ENCODE measurements around the gene OTULIN. TPM values are rescaled to one million over a fixed set of nuclear protein-coding genes. Genes with fewer than 3 reads are reported as not detected.

OTULIN gene
- total RNA-seq, 1 donor from 2014 or later: 23.1 TPM

DNA sequence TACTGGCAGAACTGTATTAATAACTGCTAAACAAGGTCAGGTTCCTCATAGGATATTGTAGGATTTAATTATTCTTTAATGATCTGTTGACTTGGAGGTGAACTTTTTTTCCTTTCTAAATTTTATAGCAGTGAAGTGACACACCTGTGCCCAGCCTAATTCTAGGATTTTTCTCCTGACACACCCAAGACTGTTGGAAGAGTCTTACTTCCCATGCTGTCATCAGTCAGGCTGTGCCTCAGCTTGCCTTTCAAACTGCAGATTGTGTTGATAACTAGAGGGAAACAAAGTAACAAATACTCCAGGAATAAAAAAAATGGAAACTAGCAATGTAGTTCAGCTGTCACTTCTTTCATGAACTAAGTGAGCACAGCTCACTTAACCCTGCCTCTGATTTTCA lies 22.0 kb downstream of the OTULIN start:
- intact Hi-C loops (cut with DNase I): loop anchor here (5.0 kb wide), 1 partner anchor 326 kb away; no protein-coding TSS in a partner anchor

DNA sequence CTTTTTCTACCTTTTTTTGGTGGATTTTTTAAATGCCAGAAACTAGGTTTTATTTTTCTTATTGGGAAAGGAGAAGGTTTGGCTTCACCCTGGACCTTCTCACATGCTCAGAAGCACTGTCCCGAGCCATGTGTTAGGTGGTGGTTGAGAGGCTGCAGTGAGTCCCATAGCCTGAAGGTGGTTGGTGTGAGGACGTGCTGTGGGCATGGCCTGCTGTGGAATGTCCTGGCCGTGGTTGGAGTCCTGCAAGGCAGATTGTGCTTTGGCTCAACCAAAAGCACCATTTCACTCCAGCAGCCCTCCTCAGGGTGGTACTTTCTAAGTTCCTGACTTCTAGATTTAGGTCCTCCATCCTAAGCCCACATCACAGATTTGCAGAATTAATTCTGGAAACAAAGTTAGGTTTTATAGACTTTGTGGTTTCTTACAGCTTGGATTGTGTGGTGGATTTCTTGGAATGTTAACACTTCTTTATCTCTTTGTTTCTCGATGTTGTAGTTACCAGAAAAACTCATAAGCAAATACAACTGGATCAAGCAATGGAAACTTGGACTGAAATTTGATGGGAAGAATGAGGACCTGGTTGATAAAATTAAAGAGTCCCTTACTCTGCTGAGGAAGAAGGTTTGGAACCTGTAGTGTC lies 22.6 kb downstream of the OTULIN start:
- ATAC-seq (ENCODE audit: poor library complexity) (peak; percentile 61), DNase-seq (no peak)
- intact Hi-C loops (cut with DNase I): loop anchor here (5.0 kb wide), 1 partner anchor 325 kb away; no protein-coding TSS in a partner anchor

More for the DNA sequence above, 22.0 kb downstream of the OTULIN start:
- DNase-seq: no peak
- ATAC-seq (ENCODE audit: poor library complexity): no peak

DNA sequence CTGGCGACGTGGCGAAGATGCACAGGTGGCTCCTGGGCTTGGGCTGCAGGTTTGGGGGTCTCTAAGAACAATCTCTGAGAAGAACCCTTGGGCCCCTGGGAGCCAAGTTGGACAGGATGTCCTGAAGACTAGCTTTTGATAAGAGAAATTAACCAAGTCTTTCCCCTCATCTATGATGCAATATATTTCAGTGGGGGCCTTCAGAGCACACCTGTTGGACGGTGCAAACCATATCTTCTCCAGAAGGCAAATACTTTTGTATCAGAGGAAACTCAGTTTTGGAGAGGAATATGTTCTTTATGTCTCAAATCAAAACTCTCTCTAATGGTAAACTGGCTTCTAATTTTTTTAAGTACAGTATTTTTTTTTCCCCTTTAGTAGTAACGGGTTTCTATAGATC lies 28.6 kb downstream of the OTULIN start:
- intact Hi-C loops (cut with DNase I): no loop called here
- no peak for ATAC-seq (ENCODE audit: poor library complexity)

DNA sequence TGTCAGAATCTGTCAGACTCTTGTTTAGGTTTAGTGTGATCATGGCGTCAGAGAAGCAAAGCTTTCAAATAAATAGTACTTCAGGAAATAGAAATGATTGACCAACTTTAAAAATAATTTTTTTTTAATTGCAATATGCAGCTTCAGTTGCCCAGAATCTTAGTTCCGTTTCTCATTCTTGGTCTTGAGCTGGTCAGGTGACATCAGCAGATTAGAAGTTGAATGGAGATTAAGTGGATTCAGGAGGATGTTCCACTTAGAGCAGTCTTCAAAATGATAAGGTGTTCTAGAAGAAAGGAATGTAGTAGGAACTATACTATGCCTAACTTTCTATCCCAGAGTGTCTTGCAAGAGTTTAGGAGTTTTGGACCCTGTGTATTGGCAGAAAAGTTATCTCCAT lies 30.6 kb downstream of the OTULIN start:
- no peak for ATAC-seq (ENCODE audit: poor library complexity)
- no peak for DNase-seq
- intact Hi-C loops (cut with DNase I): no loop called here

More for the DNA sequence above, 28.6 kb downstream of the OTULIN start:
- DNase-seq: no peak

DNA sequence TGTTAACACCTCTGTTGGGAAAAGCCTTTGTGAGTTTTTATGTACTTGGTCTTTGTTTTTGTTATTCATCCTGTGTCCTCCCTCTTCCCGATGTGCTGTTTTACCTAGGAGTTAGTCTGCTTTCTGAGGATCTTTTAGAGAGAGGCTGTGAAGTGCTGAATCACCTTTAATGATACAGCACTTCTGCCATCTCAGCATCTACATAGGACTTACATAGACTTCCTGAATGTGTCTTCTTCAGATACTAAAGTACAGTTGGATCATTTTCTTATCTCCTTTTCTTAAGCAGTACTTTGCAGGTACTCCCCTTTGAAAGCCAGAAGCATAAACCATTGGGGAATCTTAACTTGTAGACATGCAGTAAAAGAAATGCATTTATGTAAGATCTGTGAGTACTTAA lies 31.5 kb downstream of the OTULIN start:
- ATAC-seq (ENCODE audit: poor library complexity) (no peak), DNase-seq (no peak)
- intact Hi-C loops (cut with DNase I): no loop called here

DNA sequence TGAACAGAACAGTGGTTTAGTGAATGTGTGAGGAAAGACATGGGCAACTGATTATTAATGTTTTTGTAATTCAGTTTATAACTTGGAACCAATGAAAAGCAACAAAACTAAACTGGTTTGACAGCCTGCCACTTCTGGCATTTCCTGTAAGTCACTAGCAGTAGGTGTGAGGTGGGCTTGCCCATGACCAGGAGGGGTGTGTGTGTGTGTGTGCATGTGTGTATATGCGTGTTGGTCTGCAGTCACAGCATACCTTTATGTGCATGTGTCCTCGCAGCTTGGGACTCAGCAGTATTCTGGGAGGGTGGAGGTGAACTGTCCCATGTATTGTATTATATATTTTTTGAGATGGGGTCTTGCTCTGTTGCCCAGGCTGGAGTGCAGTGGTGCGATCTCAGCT lies 32.3 kb downstream of the OTULIN start:
- no peak for ATAC-seq (ENCODE audit: poor library complexity)
- intact Hi-C loops (cut with DNase I): no loop called here
- DNase-seq: no peak

DNA sequence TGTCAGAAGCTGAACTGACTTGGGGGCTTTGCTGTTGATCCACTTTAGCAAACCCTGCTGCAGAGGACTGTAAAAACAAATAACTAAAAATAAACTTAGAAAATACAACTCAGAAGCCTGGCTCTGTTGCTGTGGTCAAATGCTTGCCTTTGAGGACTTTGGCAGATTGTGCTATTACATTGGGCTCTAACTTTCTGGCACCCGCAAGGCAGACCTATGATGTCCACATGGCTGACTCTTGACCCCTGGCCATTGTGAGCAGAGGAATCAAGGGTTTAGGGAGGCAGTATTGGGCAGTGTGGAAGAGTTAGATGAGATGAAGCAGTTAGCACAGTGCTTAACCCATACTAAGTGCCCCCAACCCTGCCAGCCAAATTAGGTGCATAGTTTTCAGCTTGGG lies 34.0 kb downstream of the OTULIN start:
- DNase-seq (no peak), ATAC-seq (ENCODE audit: poor library complexity) (no peak)
- intact Hi-C loops (cut with DNase I): no loop called here

DNA sequence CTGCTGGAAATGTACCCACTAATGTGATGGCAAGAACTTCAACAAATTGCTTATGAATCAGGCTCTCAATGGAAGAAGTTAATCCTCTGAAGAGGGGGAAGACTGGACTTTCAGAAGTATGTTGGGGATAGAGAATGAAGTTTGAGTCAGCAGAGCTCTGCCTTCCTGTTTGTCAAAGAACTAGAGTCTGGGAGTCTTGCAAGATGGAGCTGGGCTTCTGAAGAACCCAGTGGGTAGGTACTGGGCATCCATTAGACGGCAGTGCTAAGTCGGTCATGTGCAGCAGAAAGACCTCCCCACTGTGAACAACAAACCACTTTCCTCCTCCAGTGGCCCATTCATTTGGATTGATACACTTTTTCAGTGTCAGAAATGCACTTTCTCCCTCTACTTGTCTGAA lies 34.6 kb downstream of the OTULIN start:
- intact Hi-C loops (cut with DNase I): no loop called here
- DNase-seq: no peak
- ATAC-seq (ENCODE audit: poor library complexity): no peak

DNA sequence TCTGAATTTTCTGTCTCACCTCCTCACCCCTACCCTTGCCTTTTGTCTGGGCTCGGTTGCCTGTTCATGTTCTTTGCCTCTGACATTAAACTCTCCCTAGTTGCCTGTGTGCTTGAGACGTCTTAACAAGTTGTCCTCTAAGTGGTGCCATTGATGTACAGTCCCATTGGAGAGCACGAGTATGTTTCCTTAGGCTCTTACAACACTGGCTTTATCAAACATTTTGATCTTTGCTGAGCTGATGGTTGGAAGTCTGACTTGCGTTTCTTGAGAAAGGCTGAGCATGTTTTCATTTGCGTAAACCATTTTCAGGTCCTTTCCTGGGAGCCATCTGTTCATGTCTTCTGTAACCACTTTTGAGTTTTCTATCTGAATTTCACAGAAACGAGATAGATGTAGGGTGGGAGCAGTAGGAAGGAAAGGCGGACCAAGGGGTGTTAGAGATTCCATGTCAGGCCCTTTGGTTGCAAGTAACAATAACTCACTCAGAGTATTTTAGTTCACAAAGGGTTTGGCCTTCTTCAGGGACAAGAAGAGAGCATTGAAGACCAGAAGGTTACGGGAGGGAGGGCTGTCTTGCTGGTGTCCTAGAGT lies 35.4 kb downstream of the OTULIN start:
- intact Hi-C loops (cut with DNase I): no loop called here
- ATAC-seq (ENCODE audit: poor library complexity) (no peak), DNase-seq (no peak)

DNA sequence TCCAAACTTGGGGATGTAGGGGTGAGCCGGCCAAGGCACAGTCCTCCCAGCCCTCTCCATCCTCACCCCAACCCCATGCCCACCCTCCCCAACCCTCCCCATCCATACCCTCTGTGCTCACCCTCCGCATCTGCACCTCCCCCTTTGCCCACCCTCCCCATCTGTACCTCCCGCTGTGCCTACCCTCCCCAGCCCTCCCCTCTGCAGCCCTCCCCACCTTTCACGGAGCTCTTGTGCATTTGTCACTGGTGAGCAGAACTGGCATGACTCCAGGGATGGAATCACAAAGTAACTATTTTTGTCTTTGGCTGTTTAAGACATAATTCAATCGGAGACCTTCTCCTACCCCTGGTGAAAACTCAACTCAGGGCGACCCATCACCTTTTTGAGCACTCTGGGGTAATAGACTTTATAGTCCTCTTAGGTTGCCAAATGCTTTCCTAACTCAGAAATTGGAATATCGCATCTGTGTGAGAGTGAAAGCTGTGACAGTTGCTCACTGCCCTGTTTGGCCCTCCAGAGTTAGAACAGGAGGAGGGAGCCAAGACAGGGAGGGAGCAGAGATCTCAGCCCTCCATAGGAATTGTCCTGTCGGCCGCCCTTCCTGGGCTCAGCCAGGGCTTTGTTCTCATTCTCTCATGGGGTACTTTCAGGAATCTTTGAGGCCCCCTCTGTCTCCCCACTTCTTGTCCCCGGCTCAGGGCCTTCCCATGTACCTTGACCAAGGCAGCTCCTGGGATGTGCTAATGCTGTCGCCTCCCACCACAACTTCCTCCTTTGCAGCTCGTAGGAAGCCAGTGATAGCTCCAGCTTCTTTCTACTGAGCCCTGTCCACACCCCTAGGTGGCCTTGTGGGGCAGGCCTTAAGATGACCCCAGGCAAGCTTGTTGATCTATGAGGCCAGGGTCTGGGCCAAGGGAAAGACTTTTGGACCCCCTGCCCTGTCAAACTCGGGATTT lies 36.2 kb downstream of the OTULIN start:
- intact Hi-C loops (cut with DNase I): no loop called here

DNA sequence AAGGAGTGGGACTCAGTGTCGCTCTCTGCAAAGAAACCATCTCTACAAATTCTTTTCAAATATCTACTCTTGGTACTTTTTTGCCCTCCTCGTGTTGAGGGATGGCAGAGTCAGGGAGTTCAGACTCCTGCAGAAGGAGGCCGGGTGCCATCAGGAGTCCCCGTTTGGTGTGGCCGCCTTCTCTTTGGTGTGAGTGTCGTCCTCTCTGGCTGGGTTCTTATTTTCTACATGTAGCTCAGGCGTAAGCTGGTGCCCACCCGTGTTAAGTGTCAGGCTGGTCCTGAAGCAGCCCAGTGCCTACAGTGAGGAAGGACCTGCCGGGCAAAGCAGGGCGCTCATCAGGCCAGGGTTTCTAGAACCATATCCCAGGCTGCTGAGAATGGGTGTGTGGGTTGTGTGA lies 37.0 kb downstream of the OTULIN start:
- DNase-seq: no peak
- intact Hi-C loops (cut with DNase I): no loop called here
- no peak for ATAC-seq (ENCODE audit: poor library complexity)

More for the DNA sequence above, 36.2 kb downstream of the OTULIN start:
- ATAC-seq (ENCODE audit: poor library complexity) (peak; percentile 67), DNase-seq (no peak)

DNA sequence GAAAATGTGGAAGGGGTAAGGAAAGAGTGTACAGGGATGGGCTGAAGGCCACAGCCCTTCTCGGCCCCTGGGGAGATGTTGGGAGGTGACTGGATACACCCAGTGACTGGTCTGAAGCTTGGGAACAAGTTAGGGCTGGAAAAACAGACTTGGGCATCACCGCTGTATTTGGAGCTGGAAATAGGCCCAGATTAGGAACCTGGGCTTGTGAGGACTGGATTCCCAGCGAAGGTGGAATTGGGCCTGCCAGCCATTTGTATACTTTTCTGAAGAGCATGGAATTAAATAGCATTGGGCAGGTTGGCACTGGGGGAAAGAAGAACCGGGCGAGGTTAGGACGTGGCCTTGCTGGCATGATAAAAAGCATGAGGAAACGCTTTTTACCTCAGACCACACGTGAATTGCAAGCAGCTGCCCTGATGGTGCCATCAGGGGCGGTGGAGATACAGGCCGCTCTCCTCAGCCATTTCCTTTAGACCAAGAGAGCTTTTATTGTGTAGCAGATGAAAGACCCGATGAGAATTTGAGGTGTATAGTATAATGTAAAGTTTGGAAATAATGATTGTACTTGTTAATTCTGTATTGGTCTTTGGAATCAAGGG lies 37.8 kb downstream of the OTULIN start:
- DNase-seq (no peak), ATAC-seq (ENCODE audit: poor library complexity) (no peak)
- intact Hi-C loops (cut with DNase I): no loop called here

DNA sequence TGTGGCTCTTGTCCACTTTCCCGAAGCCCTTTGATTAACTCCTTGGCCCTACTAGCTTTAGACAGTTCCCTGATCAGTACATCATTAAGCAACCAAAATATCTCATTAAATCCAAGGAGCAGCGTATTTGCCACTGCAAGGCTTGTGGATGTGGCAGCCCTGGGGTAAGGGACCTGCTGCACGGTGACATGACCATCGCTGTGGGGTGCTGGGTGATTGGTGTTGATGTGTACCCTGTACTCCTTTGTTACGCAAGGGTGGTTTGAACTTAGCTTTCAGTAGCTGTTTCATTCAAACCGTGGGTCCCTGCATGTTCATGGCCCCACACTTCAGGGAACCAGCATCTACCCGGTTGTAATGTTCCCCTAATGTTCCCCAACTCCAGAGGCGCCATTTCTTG lies 41.0 kb downstream of the OTULIN start:
- ATAC-seq (ENCODE audit: poor library complexity) (no peak), DNase-seq (no peak)
- intact Hi-C loops (cut with DNase I): no loop called here

DNA sequence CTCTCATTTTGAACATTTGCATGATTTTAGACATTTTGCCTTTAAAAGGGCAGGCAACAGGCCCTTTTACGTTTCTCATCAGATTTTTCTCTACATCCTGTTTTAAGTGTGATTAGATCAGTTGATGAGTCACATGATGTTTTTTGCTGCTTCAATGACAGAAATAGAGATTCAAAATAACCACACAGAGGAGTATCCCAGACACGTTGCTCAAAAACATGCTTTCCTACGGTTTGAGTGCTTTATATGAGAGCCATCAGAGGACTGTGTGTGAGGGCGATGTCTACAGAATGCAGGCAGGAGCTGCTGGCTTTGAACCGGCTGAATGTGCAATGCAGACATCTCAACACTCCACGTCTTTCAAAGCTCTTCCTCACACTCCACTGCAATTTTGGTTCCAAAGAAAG lies 42.1 kb downstream of the OTULIN start:
- DNase-seq: no peak
- no peak for ATAC-seq (ENCODE audit: poor library complexity)
- intact Hi-C loops (cut with DNase I): no loop called here

DNA sequence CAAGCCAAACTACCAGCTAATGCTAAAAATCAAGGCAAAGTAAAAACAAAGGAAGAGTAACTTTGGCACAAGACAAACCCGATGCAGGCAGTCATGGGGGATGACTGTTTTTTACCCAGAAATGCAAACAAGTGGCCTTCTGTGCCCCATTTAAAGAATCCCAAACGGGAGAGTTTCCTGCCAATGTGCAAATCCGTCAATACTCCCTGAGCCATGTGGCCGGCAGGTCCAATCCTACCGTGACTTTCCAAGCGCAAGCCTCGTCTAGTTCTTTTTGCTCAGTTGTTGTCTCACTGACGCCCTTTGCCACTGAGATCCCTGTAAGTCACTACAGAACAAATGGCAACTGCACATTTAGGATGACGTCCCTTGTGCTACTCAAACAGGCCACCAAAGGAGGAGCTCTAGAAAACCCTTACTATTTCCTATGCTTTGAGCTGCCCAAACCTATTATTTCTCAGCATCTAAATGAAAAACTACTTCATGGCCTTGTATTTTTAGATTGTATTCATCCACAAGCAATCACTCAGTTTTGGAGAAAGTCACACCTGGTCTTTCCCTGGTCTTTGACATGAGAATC lies 43.4 kb downstream of the OTULIN start:
- DNase-seq: no peak

DNA sequence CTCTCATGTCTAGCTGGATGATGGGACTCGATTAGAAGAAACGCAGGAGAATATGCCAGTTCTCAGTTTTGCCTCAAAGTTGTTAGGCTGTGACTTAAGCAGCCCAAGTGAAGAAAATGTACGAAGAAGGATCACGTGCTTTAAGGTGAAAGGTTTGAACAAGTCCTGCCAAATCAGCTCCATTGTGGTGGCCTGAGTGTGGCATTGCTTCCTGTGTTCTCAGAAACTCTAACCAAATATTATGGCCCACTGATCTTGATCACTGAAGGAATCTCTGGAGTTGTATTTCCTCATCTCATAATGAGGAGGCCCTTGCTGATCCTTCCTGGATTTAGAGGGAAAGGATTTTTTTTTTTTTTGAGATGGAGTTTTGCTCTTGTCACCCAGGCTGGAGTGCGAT lies 44.0 kb downstream of the OTULIN start:
- ATAC-seq (ENCODE audit: poor library complexity) (no peak), DNase-seq (no peak)
- intact Hi-C loops (cut with DNase I): no loop called here

More for the DNA sequence above, 43.4 kb downstream of the OTULIN start:
- ATAC-seq (ENCODE audit: poor library complexity): no peak
- intact Hi-C loops (cut with DNase I): no loop called here

DNA sequence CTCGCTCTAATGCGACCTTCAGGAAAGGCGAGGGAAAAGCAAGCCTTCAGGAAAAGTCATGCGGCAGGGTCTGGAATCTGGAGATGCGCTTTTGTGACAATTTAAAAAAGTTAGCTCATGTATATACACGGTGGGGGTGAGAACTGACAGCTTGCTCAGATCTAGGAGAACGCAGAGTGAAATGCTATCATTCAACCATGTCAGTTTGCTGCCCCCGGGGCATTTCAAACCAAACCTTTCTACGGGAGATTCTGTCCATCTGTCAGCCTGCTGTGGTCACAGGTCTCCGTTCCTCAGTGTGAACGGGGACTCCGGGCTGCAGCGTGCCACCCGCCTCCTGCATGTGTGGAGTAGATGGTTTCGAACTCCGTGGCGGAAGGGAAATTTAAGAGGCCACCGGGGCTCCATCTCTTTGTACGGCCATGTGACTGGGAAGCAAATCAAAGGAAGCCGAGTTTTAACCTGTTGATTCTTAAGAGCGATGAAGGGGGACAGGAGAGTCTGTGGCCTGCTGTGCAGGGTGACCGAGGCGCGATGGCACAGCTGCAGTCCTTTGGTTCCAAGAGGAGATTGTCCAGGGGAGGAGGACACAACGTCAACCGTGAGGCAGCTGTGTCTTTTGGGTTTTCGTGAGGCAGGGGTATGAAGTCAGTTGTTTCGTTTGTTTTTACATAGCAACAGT lies 45.9 kb downstream of the OTULIN start:
- DNase-seq: no peak
- intact Hi-C loops (cut with DNase I): no loop called here
- ATAC-seq (ENCODE audit: poor library complexity): no peak

DNA sequence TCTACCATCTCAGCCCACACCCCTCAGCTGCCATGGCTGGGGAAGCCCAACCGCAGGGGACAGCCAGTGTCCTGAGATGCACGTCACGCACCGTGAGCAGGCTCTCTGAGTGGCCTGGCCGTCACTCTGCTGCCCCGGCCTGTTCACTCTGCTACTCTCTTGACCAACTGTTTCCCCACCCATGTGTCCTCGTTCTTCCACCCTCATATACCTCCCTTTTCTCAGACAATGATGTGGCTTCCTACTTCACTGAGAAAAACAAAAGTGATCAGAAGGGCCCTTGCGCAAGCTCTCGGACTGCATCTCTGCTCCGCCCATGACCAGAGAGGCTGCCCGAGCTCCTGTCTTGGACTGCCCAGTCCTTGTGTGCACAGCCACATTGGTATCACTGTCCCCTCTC lies 47.6 kb downstream of the OTULIN start:
- no peak for ATAC-seq (ENCODE audit: poor library complexity)
- DNase-seq: no peak
- intact Hi-C loops (cut with DNase I): no loop called here
